ENCODE measurements around the gene SBF2. TPM values are rescaled to one million over a fixed set of nuclear protein-coding genes. Genes with fewer than 3 reads are reported as not detected.

The SBF2 gene
- total and polyA plus RNA-seq, 11 donors, result 10.4 to 33.9 (median 20.9) TPM

DNA sequence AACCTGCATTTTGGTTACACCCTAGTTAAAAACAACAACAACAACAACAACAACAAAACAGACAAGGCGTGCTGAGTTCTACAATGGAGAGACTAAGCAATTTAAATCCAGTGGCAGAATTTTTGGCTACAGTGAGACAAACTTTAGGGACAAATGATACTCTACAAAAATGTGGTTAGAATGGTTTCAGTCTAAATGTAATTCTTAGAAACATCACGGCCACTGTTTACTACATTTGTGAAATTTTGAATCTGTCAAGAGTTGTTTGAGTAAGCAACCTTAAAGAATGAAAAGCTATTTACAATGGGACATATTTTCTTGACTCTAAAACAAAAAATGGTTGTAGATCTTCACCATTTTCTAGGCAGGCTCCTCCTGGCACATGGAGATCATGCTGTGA, 370.7 kb downstream of the SBF2 start:
- H3K27me3 ChIP-seq, result no peaks in the 10 kb centered on the region
- H3K36me3 ChIP-seq, result no peaks in the 10 kb centered on the region
- no peak overlapping the region for H3K27ac ChIP-seq
- no peak for DNase-seq
- H3K9me3 ChIP-seq, result no peaks in the 10 kb centered on the region
- no peak for ATAC-seq
- no peak overlapping the region for H3K4me3 ChIP-seq
- 86 to 95% (median 89%) methylated on average over 2 of the region's 2 CpGs for WGBS, 4 donors
- TF ChIP-seq CTCF (IDR thresholded peaks at IDR 0.05), result no peak
- TF ChIP-seq POLR2A (IDR thresholded peaks at IDR 0.05), result no peak
- intact Hi-C loops (cut with DNase I), result no loop called here
- H3K4me1 ChIP-seq, result peaks cover 0 to 5% (median 0%) of the 10 kb centered on the region in 12 donors

DNA sequence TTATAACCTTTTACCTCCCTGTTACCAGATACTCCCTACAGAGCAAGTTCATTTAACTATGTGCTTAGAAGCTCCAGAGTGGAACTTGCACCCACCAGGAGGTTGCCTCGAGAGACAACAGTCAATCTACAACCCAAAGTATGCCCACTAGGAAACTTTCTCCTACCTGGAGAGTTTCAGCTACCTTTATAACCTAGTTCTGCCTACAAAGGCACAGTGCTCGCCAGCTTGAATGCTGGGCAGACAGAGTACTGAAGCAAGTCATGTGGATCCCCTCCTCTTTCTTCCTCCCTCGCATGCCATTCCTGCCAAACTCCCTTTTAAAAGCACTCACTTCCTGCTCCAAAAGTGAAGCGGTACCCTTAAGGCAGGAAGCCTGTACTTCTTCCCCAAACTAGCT, 371.2 kb downstream of the SBF2 start:
- H3K27ac ChIP-seq, result no peak overlapping the region
- H3K36me3 ChIP-seq, result no peaks in the 10 kb centered on the region
- no peak overlapping the region for H3K4me3 ChIP-seq
- no peak for DNase-seq
- intact Hi-C loops (cut with DNase I), result no loop called here
- peak in 1 of 4 donors; percentile 20 for ATAC-seq
- WGBS, 4 donors, result 52 to 57% (median 55%) methylated on average over 4 of the region's 4 CpGs
- TF ChIP-seq CTCF (IDR thresholded peaks at IDR 0.05) (no peak), POLR2A (IDR thresholded peaks at IDR 0.05) (no peak)
- no peaks in the 10 kb centered on the region for H3K9me3 ChIP-seq
- peaks cover 0 to 5% (median 0%) of the 10 kb centered on the region in 12 donors for H3K4me1 ChIP-seq
- H3K27me3 ChIP-seq, result no peaks in the 10 kb centered on the region

- TF ChIP-seq CTCF (IDR thresholded peaks at IDR 0.05) (no peak), POLR2A (IDR thresholded peaks at IDR 0.05) (no peak)
- Histone ChIP-seq H3K36me3 (peaks cover 0 to 7% (median 0%) of the 10 kb centered on the region in 9 donors), H3K9me3 (no peaks in the 10 kb centered on the region), H3K27ac (no peak overlapping the region), H3K27me3 (no peaks in the 10 kb centered on the region), H3K4me1 (no peaks in the 10 kb centered on the region), H3K4me3 (no peak overlapping the region)
- WGBS, 4 donors, result 96 to 97% (median 97%) methylated on average over 3 of the region's 3 CpGs
- intact Hi-C loops (cut with DNase I), result no loop called here
- ATAC-seq, result no peak
- DNase-seq, result no peak
Measured at GRCh38 chr11:9916480-9916879, 377.5 kb downstream of the SBF2 start.

DNA sequence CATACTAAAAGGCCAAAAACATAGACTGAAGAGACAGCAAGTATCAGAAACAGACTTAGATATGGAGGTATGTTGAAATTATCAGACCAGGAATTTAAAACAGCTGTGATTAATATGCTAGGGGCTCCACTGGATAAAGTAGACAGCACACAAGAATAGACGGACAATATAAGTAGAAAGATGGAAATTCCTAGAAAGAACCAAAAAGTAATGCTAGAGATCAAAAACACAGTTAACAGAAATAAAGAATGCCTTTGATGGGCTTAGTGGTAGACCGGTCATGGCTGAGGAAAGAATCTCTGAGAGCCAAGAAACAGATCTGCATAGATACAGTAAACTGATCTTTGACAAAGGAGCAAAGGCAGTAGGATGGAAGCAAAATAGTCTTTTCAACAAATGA, 380.0 kb downstream of the SBF2 start:
- no peak overlapping the region for H3K27ac ChIP-seq
- no peaks in the 10 kb centered on the region for H3K4me1 ChIP-seq
- H3K9me3 ChIP-seq, result no peaks in the 10 kb centered on the region
- TF ChIP-seq CTCF (IDR thresholded peaks at IDR 0.05) (no peak), POLR2A (IDR thresholded peaks at IDR 0.05) (no peak)
- ATAC-seq (no peak), DNase-seq (no peak)
- WGBS, 4 donors, result 71 to 92% (median 89%) methylated on average over 2 of the region's 2 CpGs
- no peaks in the 10 kb centered on the region for H3K27me3 ChIP-seq
- H3K4me3 ChIP-seq, result no peak overlapping the region
- peaks cover 0 to 7% (median 0%) of the 10 kb centered on the region in 9 donors for H3K36me3 ChIP-seq
- intact Hi-C loops (cut with DNase I), result no loop called here
